ENCODE data around the gene PXDC1. TPM values are rescaled to one million over a fixed set of nuclear protein-coding genes. Genes with fewer than 3 reads are reported as not detected.
A peak's percentile ranks its signal among the peaks of the same experiment; 100 is the strongest.

Gene PXDC1
- total and polyA plus RNA-seq, 2 donors (not counting 3 experiments of a cell fraction or from before 2014, with no cell fraction given): 60.9 to 121 TPM

GRCh38 chr6:3690506-3690905 lies 61.0 kb downstream of the PXDC1 start:
- dilution Hi-C loops (cut with MboI; ENCODE audit: extremely low pct_ligation_motif_present, low sequenced_read_pairs): no loop called here
- TF ChIP-seq MYC (IDR thresholded peaks at IDR 0.05; ENCODE audit: low read depth, low read length): no peak
- TF ChIP-seq, protein P1, sequence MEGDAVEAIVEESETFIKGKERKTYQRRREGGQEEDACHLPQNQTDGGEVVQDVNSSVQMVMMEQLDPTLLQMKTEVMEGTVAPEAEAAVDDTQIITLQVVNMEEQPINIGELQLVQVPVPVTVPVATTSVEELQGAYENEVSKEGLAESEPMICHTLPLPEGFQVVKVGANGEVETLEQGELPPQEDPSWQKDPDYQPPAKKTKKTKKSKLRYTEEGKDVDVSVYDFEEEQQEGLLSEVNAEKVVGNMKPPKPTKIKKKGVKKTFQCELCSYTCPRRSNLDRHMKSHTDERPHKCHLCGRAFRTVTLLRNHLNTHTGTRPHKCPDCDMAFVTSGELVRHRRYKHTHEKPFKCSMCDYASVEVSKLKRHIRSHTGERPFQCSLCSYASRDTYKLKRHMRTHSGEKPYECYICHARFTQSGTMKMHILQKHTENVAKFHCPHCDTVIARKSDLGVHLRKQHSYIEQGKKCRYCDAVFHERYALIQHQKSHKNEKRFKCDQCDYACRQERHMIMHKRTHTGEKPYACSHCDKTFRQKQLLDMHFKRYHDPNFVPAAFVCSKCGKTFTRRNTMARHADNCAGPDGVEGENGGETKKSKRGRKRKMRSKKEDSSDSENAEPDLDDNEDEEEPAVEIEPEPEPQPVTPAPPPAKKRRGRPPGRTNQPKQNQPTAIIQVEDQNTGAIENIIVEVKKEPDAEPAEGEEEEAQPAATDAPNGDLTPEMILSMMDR (IDR thresholded peaks at IDR 0.05; ENCODE audit: extremely low read depth in 1 of 2, insufficient read depth in 1 of 2, low read depth in 1 of 2, low read length in 2 of 2): no peak
- TF ChIP-seq EZH2 (IDR thresholded peaks at IDR 0.05; ENCODE audit: borderline replicate concordance, low read depth, low read length, severe bottlenecking): no peak
- TF ChIP-seq POLR2A (IDR thresholded peaks at IDR 0.05; ENCODE audit: low read depth, low read length): no peak
- TF ChIP-seq MAX (IDR thresholded peaks at IDR 0.05; ENCODE audit: insufficient read depth, insufficient read length): no peak
- no peak for TF ChIP-seq POLR2AphosphoS5 (IDR thresholded peaks at IDR 0.05; ENCODE audit: insufficient read depth, low read depth, low read length)
- no peak for TF ChIP-seq JUN (IDR thresholded peaks at IDR 0.05; ENCODE audit: borderline replicate concordance, insufficient read depth, insufficient read length, low read depth)
- no peak for TF ChIP-seq GATA2 (IDR thresholded peaks at IDR 0.05; ENCODE audit: insufficient read depth, insufficient read length, low read depth, low read length)
- TF ChIP-seq FOS (IDR thresholded peaks at IDR 0.05; ENCODE audit: borderline replicate concordance, insufficient read depth, low read length): no peak
- DNase-seq (ENCODE audit: low read depth, low spot score): peak; percentile 71
- Histone ChIP-seq H3K9me3 (replicated peaks; ENCODE audit: control insufficient read depth, insufficient read depth, low read length) (no peaks in the 10 kb centered on the region), H3K9ac (replicated peaks; ENCODE audit: extremely low read depth, insufficient read depth, low read length) (no peak overlapping the region), H3K27me3 (ENCODE audit: control insufficient read depth in 2 of 2, insufficient read depth in 2 of 2, low read length in 2 of 2) (no peaks in the 10 kb centered on the region), H3K4me3 (replicated peaks in 1 of 3; ENCODE audit: insufficient read depth in 1 of 3, low read depth in 1 of 3, low read length in 3 of 3) (no peak overlapping the region), H4K20me1 (replicated peaks; ENCODE audit: control insufficient read depth, extremely low read depth, insufficient read depth, low read length) (no peaks in the 10 kb centered on the region), H3K4me2 (ENCODE audit: insufficient read depth, low read length) (no peak overlapping the region), H3K4me1 (ENCODE audit: control insufficient read depth, extremely low read depth, insufficient read depth, low read length) (no peaks in the 10 kb centered on the region), H3K79me2 (ENCODE audit: control insufficient read depth, insufficient read depth, low read length) (no peaks in the 10 kb centered on the region), H3K27ac (ENCODE audit: insufficient read depth, low read depth, low read length) (no peak overlapping the region), H2AFZ (ENCODE audit: low read depth, low read length) (no peak overlapping the region), H3K9me1 (replicated peaks; ENCODE audit: control insufficient read depth, extremely low read depth, insufficient read depth, low read length) (no peaks in the 10 kb centered on the region), H3K36me3 (ENCODE audit: control insufficient read depth in 2 of 2, extremely low read depth in 1 of 2, insufficient read depth in 2 of 2, low read length in 2 of 2) (no peaks in the 10 kb centered on the region)
- intact Hi-C loops (cut with micrococcal nuclease): no loop called here
- no peak for FAIRE-seq
- POLR2A ChIA-PET: no interaction called here
- no TSS peak for BruUV-seq (replicated peaks)
- CTCF ChIA-PET: no interaction called here

Data from endothelial cell of umbilical vein (primary cell).